Left lung (tissue), 10 donors: ENCODE data around the gene APOBEC3A. TPM values are rescaled to one million over a fixed set of nuclear protein-coding genes. Genes with fewer than 3 reads are reported as not detected.
A peak's percentile ranks its signal among the peaks of the same experiment; 100 is the strongest.
"Not testable (repeated sequence)": the region's sequence is repeated elsewhere in the genome, so short reads cannot be mapped to it uniquely, and the experiment has no call there.

Experiments used
- ATAC-seq: fragments of 200-7000 bp; cut with Tn5 transposase; one replicate; pipeline ENCODE4 v1.9.1; 2020; ENCODE audit warnings: moderate library complexity
- DNase-seq, 4 donors: peaks; one replicate each; pipeline ENCODE4 v3.0.0-alpha.2; 2013 to 2020
- H3K27ac ChIP-seq, 2 donors: fragments of 200-600 bp; sonication (generic) in 1 of 2; one replicate each; pipeline versions ENCODE4 v1.5.0 to v1.8.0; 2020 to 2021
- H3K27me3 ChIP-seq, 2 donors: fragments of 200-600 bp; sonication (generic) in 1 of 2; one replicate each; pipeline versions ENCODE4 v1.5.0 to v1.8.0; 2020 to 2021
- H3K36me3 ChIP-seq, 2 donors: fragments of 200-600 bp; sonication (generic) in 1 of 2; one replicate each; pipeline versions ENCODE4 v1.5.0 to v1.8.0; 2020 to 2021
- H3K4me1 ChIP-seq, 2 donors: fragments of 200-600 bp; one replicate each; pipeline ENCODE4 v1.8.0; 2021
- H3K4me3 ChIP-seq, 2 donors: fragments of 200-600 bp; sonication (generic) in 1 of 2; one replicate each; pipeline versions ENCODE4 v1.5.0 to v1.8.0; 2020 to 2021; ENCODE audit warnings: mild to moderate bottlenecking in 1 of 2
- H3K9me3 ChIP-seq, 2 donors: fragments of 200-600 bp; sonication (generic) in 1 of 2; one replicate each; pipeline versions ENCODE4 v1.5.0 to v1.8.0; 2020 to 2021
- intact Hi-C, 2 donors: fragments of 100-400 bp; cut with DNase I; formaldehyde crosslinking; loops; one replicate each; pipeline versions ENCODE4 v1.11.2 to v1.14.2; 2022
- polyA plus RNA-seq, 6 donors: library from polyadenylated mRNA; unstranded; fragments of 120-200 nt; gene quantifications; one replicate each; pipeline ENCODE4 v1.2.1, GENCODE V29; 2013; ENCODE audit not compliant: insufficient read length in 6 of 6
- total RNA-seq, 2 donors: library from RNA; stranded (reverse); fragmentation: NEBNext Ultra II Directional; extraction: Animal tissue kit (Norgen Biotek cat#: 25700); gene quantifications; one replicate each; pipeline ENCODE4 v1.2.1, GENCODE V29; 2021
- TF ChIP-seq, protein P1 (sequence below), 2 donors: fragments of 200-600 bp; sonication (generic) in 1 of 2; IDR thresholded peaks; one replicate each; pipeline versions ENCODE4 v1.5.0 to v1.8.0; 2021; ENCODE audit warnings: antibody characterized with exemption in 2 of 2
- donor health status: DM: no; HTN: yes; CAD: no.
- donor health status: DM: no; HTN: no; CAD: no.

Gene APOBEC3A
- total and polyA plus RNA-seq, 8 donors, result 0.38 to 25.5 (median 0.52) TPM; not detected in 3

DNA sequence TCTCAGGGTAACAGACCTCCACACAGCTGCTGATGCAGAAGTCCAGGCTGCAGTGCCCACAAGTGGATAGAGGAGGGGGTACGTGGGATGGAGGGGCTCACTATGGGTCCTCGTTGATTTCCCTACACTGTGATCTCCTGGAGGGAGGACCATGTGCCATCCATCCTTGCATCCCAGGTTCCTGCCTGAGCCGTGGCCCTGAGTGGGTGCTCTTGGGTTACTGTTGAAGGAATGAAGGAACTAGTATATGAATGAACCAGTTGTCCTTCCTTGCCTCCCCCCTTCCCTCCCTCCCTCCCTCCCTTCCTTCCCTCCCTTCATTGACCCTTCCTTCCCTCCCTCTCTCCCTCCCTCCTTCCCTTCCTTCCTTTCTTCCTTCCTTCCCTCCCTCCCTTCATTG, 40.1 kb downstream of the APOBEC3A start:
- peaks cover 0 to under 1% of the 10 kb centered on the region in 2 donors for H3K4me1 ChIP-seq
- TF ChIP-seq, protein P1, sequence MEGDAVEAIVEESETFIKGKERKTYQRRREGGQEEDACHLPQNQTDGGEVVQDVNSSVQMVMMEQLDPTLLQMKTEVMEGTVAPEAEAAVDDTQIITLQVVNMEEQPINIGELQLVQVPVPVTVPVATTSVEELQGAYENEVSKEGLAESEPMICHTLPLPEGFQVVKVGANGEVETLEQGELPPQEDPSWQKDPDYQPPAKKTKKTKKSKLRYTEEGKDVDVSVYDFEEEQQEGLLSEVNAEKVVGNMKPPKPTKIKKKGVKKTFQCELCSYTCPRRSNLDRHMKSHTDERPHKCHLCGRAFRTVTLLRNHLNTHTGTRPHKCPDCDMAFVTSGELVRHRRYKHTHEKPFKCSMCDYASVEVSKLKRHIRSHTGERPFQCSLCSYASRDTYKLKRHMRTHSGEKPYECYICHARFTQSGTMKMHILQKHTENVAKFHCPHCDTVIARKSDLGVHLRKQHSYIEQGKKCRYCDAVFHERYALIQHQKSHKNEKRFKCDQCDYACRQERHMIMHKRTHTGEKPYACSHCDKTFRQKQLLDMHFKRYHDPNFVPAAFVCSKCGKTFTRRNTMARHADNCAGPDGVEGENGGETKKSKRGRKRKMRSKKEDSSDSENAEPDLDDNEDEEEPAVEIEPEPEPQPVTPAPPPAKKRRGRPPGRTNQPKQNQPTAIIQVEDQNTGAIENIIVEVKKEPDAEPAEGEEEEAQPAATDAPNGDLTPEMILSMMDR (IDR thresholded peaks at IDR 0.05), result no peak
- no peak overlapping the region for H3K27ac ChIP-seq
- ATAC-seq (no peak), DNase-seq (no peak)
- H3K9me3 ChIP-seq, result peaks cover 0 to 4% of the 10 kb centered on the region in 2 donors
- peaks cover 0 to 46% of the 10 kb centered on the region in 2 donors for H3K27me3 ChIP-seq
- H3K4me3 ChIP-seq, result no peak overlapping the region
- H3K36me3 ChIP-seq, result no peaks in the 10 kb centered on the region
- intact Hi-C loops, result no loop called here

GRCh38 chr22:39003165-39003638, 45.8 kb downstream of the APOBEC3A start:
- H3K27ac ChIP-seq, result no peak overlapping the region
- intact Hi-C loops, result loop anchor here in 1 of 2 donors (10.0 kb wide), 2 partner anchors 122 to 228 kb away; no protein-coding TSS in a partner anchor
- peak; percentile 99 for ATAC-seq

GRCh38 chr22:39007177-39007576, 49.8 kb downstream of the APOBEC3A start:
- Histone ChIP-seq H3K9me3 (no peaks in the 10 kb centered on the region), H3K27ac (no peak overlapping the region), H3K4me1 (peaks cover 0 to 15% of the 10 kb centered on the region in 2 donors), H3K27me3 (no peaks in the 10 kb centered on the region), H3K4me3 (no peak overlapping the region), H3K36me3 (no peaks in the 10 kb centered on the region)
- TF ChIP-seq, protein P1 (IDR thresholded peaks at IDR 0.05), result no peak
- intact Hi-C loops, result loop anchor here in 1 of 2 donors (10.0 kb wide), 2 partner anchors 118 to 232 kb away; no protein-coding TSS in a partner anchor
- DNase-seq (no peak), ATAC-seq (no peak)

More at GRCh38 chr22:39003165-39003638, 45.8 kb downstream of the APOBEC3A start:
- TF ChIP-seq, protein P1 (IDR thresholded peaks at IDR 0.05), result peak; percentile 61 to 78
- Histone ChIP-seq H3K4me1 (peaks cover 0 to 15% of the 10 kb centered on the region in 2 donors), H3K27me3 (peaks cover 0 to 13% of the 10 kb centered on the region in 2 donors), H3K9me3 (peaks cover 0 to under 1% of the 10 kb centered on the region in 2 donors), H3K36me3 (no peaks in the 10 kb centered on the region), H3K4me3 (no peak overlapping the region)
- peak in 3 of 4 donors; percentile 70 to 87 (median 80) for DNase-seq

- not testable (repeated sequence) for DNase-seq, H3K4me3 ChIP-seq, H3K36me3 ChIP-seq, H3K27me3 ChIP-seq, H3K9me3 ChIP-seq, H3K27ac ChIP-seq, ATAC-seq, H3K4me1 ChIP-seq
- intact Hi-C loops, result loop anchor here in 1 of 2 donors (10.0 kb wide), 2 partner anchors 116 to 234 kb away; no protein-coding TSS in a partner anchor
Observed at GRCh38 chr22:39008271-39008850, 51.0 kb downstream of the APOBEC3A start.

- H3K4me3 ChIP-seq, result no peak overlapping the region
- no peaks in the 10 kb centered on the region for H3K36me3 ChIP-seq
- ATAC-seq, result no peak
- no peaks in the 10 kb centered on the region for H3K27me3 ChIP-seq
- TF ChIP-seq, protein P1 (IDR thresholded peaks at IDR 0.05), result no peak
- H3K4me1 ChIP-seq, result peaks cover 0 to 26% of the 10 kb centered on the region in 2 donors
- H3K27ac ChIP-seq, result no peak overlapping the region
- no peaks in the 10 kb centered on the region for H3K9me3 ChIP-seq
- intact Hi-C loops, result no loop called here
- no peak for DNase-seq
Observed at GRCh38 chr22:39010946-39011345, 53.5 kb downstream of the APOBEC3A start.

Other genes with a start within 250 kb of the APOBEC3A start
- gene SUN2, start 201.6 kb upstream of the APOBEC3A start, total RNA-seq, result 100 to 1,000 TPM in 1 of 2 donors, 10 to 100 TPM in 1; 99.3 to 174 TPM
- 10 to 100 TPM; 58.1 to 74.5 (median 66.8) TPM for gene SUN2, start 201.6 kb upstream of the APOBEC3A start, polyA plus RNA-seq
- gene DNAL4, start 163.5 kb upstream of the APOBEC3A start, total RNA-seq, result 10 to 100 TPM; 16.3 to 21.5 TPM
- gene DNAL4, start 163.5 kb upstream of the APOBEC3A start, polyA plus RNA-seq, result 10 to 100 TPM; 32.7 to 36.4 (median 34.9) TPM
- 1 to 10 TPM; 4.5 to 5.3 TPM for gene NPTXR, start 113.6 kb upstream of the APOBEC3A start, total RNA-seq
- gene NPTXR, start 113.6 kb upstream of the APOBEC3A start, polyA plus RNA-seq, result 10 to 100 TPM in 3 of 6 donors, 1 to 10 TPM in 3; 7.0 to 13.3 (median 10.0) TPM
- 10 to 100 TPM; 63.0 to 80.0 TPM for gene CBX6, start 85.4 kb upstream of the APOBEC3A start, total RNA-seq
- gene CBX6, start 85.4 kb upstream of the APOBEC3A start, polyA plus RNA-seq, result 10 to 100 TPM; 22.0 to 46.3 (median 40.6) TPM
- 1 to 10 TPM; 1.9 to 9.5 TPM for gene APOBEC3B, start 24.7 kb downstream of the APOBEC3A start, total RNA-seq
- gene APOBEC3B, start 24.7 kb downstream of the APOBEC3A start, polyA plus RNA-seq, result 1 to 10 TPM; 3.0 to 9.8 (median 7.2) TPM
- 10 to 100 TPM; 25.7 to 36.1 TPM for gene APOBEC3C, start 56.6 kb downstream of the APOBEC3A start, total RNA-seq
- 10 to 100 TPM; 22.3 to 27.8 (median 25.9) TPM for gene APOBEC3C, start 56.6 kb downstream of the APOBEC3A start, polyA plus RNA-seq
- gene APOBEC3D, start 63.5 kb downstream of the APOBEC3A start, total RNA-seq, result 1 to 10 TPM; 3.7 to 5.5 TPM
- gene APOBEC3D, start 63.5 kb downstream of the APOBEC3A start, polyA plus RNA-seq, result 1 to 10 TPM; 2.7 to 4.4 (median 3.9) TPM
- 10 to 100 TPM; 11.2 to 12.4 TPM for gene APOBEC3F, start 83.3 kb downstream of the APOBEC3A start, total RNA-seq
- gene APOBEC3F, start 83.3 kb downstream of the APOBEC3A start, polyA plus RNA-seq, result 10 to 100 TPM; 11.0 to 14.3 (median 11.9) TPM
- gene APOBEC3G, start 119.7 kb downstream of the APOBEC3A start, total RNA-seq, result 10 to 100 TPM in 1 of 2 donors, 1 to 10 TPM in 1; 8.2 to 15.7 TPM
- 10 to 100 TPM; 14.2 to 19.1 (median 16.3) TPM for gene APOBEC3G, start 119.7 kb downstream of the APOBEC3A start, polyA plus RNA-seq
- gene APOBEC3H, start 139.6 kb downstream of the APOBEC3A start, total RNA-seq, result 1 to 10 TPM in 1 of 2 donors, under 1 TPM in 1; 0.94 to 1.3 TPM
- under 1 TPM in 2 of 6 donors, not detected in 4; 0.23 to 0.27 TPM for gene APOBEC3H, start 139.6 kb downstream of the APOBEC3A start, polyA plus RNA-seq
- 10 to 100 TPM; 17.1 to 17.7 TPM for gene CBX7, start 195.1 kb downstream of the APOBEC3A start, total RNA-seq
- 1 to 10 TPM; 7.4 to 9.3 (median 8.2) TPM for gene CBX7, start 195.1 kb downstream of the APOBEC3A start, polyA plus RNA-seq